Right lobe of liver (tissue), 6 donors: Measurements from ENCODE around the gene ARHGEF11. TPM values are rescaled to one million over a fixed set of nuclear protein-coding genes. Genes with fewer than 3 reads are reported as not detected.

Source experiments
- ATAC-seq, 4 donors: fragments of 200-7000 bp; cut with Tn5 transposase; one replicate each; pipeline ENCODE4 v1.9.1; 2020; ENCODE audit warnings: mild to moderate bottlenecking in 4 of 4, moderate library complexity in 4 of 4
- DNase-seq, 3 donors: peaks; one replicate each; pipeline ENCODE4 v3.0.0-alpha.2; 2020
- H3K27ac ChIP-seq, 3 donors: fragments of 200-600 bp; one replicate each; pipeline ENCODE4 v1.8.0; 2022
- H3K27me3 ChIP-seq, 2 donors: fragments of 200-600 bp; one replicate each; pipeline ENCODE4 v1.8.0; 2022
- H3K36me3 ChIP-seq, 4 donors: fragments of 200-600 bp; sonication (generic) in 1 of 4; one replicate each; pipeline versions ENCODE4 v1.5.1 to v1.8.0; 2017 to 2022; ENCODE audit warnings: control low read depth in 1 of 4
- H3K4me1 ChIP-seq, 4 donors: fragments of 200-600 bp; sonication (generic) in 1 of 4; one replicate each; pipeline versions ENCODE4 v1.5.1 to v1.8.0; 2017 to 2022; ENCODE audit warnings: control low read depth in 1 of 4
- H3K4me3 ChIP-seq, 3 donors: fragments of 200-600 bp; one replicate each; pipeline ENCODE4 v1.8.0; 2022
- H3K9me3 ChIP-seq, 4 donors: fragments of 200-600 bp; sonication (generic) in 1 of 4; one replicate each; pipeline versions ENCODE4 v1.5.1 to v1.8.0; 2017 to 2022; ENCODE audit warnings: control low read depth in 1 of 4
- CTCF ChIP-seq, 4 donors: fragments of 200-600 bp in 3 of 4; fragments of 450-650 bp in 1 of 4; IDR thresholded peaks; one replicate each; pipeline versions ENCODE4 v1.5.1 to v1.8.0; 2016 to 2022; ENCODE audit warnings: antibody characterized with exemption in 4 of 4, mild to moderate bottlenecking in 2 of 4
- POLR2A ChIP-seq: fragments of 450-650 bp; IDR thresholded peaks from one replicate; pipeline ENCODE4 v1.6.1; 2017; ENCODE audit warnings: antibody characterized with exemption, mild to moderate bottlenecking
- WGBS: methylation state at CpG from one replicate; pipeline ENCODE4 v1.1.6; 2018; ENCODE audit warnings: low coverage, low lambda C conversion rate; ENCODE audit not compliant: insufficient coverage; ENCODE audit errors: missing lambda C conversion rate; 5-methylcytosine and 5-hydroxymethylcytosine counted together
- intact Hi-C, 2 donors: fragments of 100-400 bp; cut with DNase I; formaldehyde crosslinking; loops; one replicate each; pipeline versions ENCODE4 v1.11.2 to v1.14.1; 2022
- total RNA-seq, 6 experiments: library from RNA; depleted of rRNA in 2 of 6; stranded (reverse); fragments of >200 nt in 2 of 6; fragmentation: NEBNext Ultra II Directional in 3 of 6; extraction: Animal tissue kit (Norgen Biotek cat#: 25700) in 3 of 6; gene quantifications; one replicate each; pipeline versions ENCODE4 v1.1.0 to v1.2.4, GENCODE V29; 2016 to 2023
- donor health status: DM: no; HTN: yes; CAD: no.
- donor health status: DM: no; HTN: no; CAD: no.
- donor health status: DM: no; HTN: no; CAD: no.
- donor health status: DM: no; HTN: yes; CAD: no.
- donor health status: DM: no; HTN: yes; CAD: no.

ARHGEF11 gene
- total RNA-seq, 6 experiments from 2014 or later: 10.5 to 18.7 (median 12.8) TPM

GRCh38 chr1:156903328-156904091 is 142.0 kb downstream of the ARHGEF11 start:
- Histone ChIP-seq H3K27me3 (no peaks in the 10 kb centered on the region), H3K9me3 (no peaks in the 10 kb centered on the region), H3K36me3 (no peaks in the 10 kb centered on the region), H3K27ac (no peak overlapping the region), H3K4me3 (no peak overlapping the region), H3K4me1 (peaks cover 0 to 6% (median 0%) of the 10 kb centered on the region in 4 donors)
- 68% methylated on average over 7 of the region's 15 CpGs for WGBS
- intact Hi-C loops: no loop called here
- TF ChIP-seq CTCF (IDR thresholded peaks at IDR 0.05): no peak
- DNase-seq: peak in 1 of 3 donors; percentile 28
- ATAC-seq: no peak

- Histone ChIP-seq H3K36me3 (no peaks in the 10 kb centered on the region), H3K4me1 (peaks cover 0 to 6% (median 0%) of the 10 kb centered on the region in 4 donors), H3K27me3 (no peaks in the 10 kb centered on the region), H3K27ac (no peak overlapping the region), H3K9me3 (no peaks in the 10 kb centered on the region), H3K4me3 (no peak overlapping the region)
- 62% methylated on average over 13 of the region's 23 CpGs for WGBS
- intact Hi-C loops: no loop called here
- TF ChIP-seq POLR2A: no peak
- DNase-seq: peak in 1 of 3 donors; percentile 37
- no peak for ATAC-seq
Measured at GRCh38 chr1:156901966-156902915, 143.3 kb downstream of the ARHGEF11 start.

GRCh38 chr1:156901590-156901900 is 144.0 kb downstream of the ARHGEF11 start:
- TF ChIP-seq POLR2A (no peak), CTCF (IDR thresholded peaks at IDR 0.05) (no peak)
- H3K27me3 ChIP-seq: no peaks in the 10 kb centered on the region
- intact Hi-C loops: no loop called here
- DNase-seq (peak in 1 of 3 donors; percentile 30), ATAC-seq (no peak)
- H3K36me3 ChIP-seq: no peaks in the 10 kb centered on the region
- 77% methylated on average over 3 of the region's 4 CpGs for WGBS
- H3K9me3 ChIP-seq: no peaks in the 10 kb centered on the region
- no peak overlapping the region for H3K4me3 ChIP-seq
- peaks cover 0 to 6% (median 0%) of the 10 kb centered on the region in 4 donors for H3K4me1 ChIP-seq
- H3K27ac ChIP-seq: no peak overlapping the region

- H3K36me3 ChIP-seq: no peaks in the 10 kb centered on the region
- TF ChIP-seq POLR2A (no peak), CTCF (IDR thresholded peaks at IDR 0.05) (no peak)
- no peaks in the 10 kb centered on the region for H3K27me3 ChIP-seq
- intact Hi-C loops: no loop called here
- no peak overlapping the region for H3K4me3 ChIP-seq
- peak overlapping the region in 1 of 3 donors; percentile 22 for H3K27ac ChIP-seq
- H3K9me3 ChIP-seq: no peaks in the 10 kb centered on the region
- WGBS: no CpG with 5 or more reads among the region's 6 CpGs
- no peak for ATAC-seq
- H3K4me1 ChIP-seq: peaks cover 0 to 6% (median 0%) of the 10 kb centered on the region in 4 donors
- peak in 1 of 3 donors; percentile 29 for DNase-seq
Measured at GRCh38 chr1:156900896-156901589, 144.5 kb downstream of the ARHGEF11 start.
